ENCODE data around the gene FAM161A.
"Not testable (repeated sequence)": the region's sequence is repeated elsewhere in the genome, so short reads cannot be mapped to it uniquely, and the experiment has no call there.

FAM161A gene

DNA sequence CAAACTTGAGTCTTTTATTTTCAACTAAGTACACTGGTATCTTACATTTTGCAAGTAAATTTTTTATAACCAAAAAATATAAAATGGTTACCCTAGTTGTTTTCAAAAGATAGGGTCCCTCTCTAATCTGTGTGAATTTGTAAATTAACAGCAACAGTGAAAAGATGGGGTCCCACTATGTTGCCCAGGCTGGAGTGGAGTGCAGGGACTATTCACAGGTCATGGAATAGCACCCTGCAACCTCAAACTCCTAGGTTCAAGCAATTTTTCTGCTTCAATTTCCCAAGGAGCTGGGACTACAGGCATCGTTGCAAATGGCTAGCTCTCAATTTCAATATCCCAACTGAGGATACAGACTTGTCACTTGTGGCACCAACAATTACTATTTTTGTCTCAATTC lies 22.5 kb upstream of the FAM161A start:
- Histone ChIP-seq H3K27me3 (ENCODE audit: control insufficient read depth in 1 of 2, insufficient read depth in 2 of 2, low read length in 2 of 2) (no peaks in the 10 kb centered on the region), H3K9me3 (ENCODE audit: control insufficient read depth in 2 of 2, low read length in 2 of 2) (no peaks in the 10 kb centered on the region), H3K4me1 (ENCODE audit: control insufficient read depth, insufficient read depth, low read length) (no peaks in the 10 kb centered on the region), H3K27ac (ENCODE audit: low read length) (no peak overlapping the region), H3K9ac (ENCODE audit: low read length in 2 of 2) (no peak overlapping the region), H3K4me3 (ENCODE audit: low read length in 2 of 2) (no peak overlapping the region), H3K36me3 (ENCODE audit: control insufficient read depth in 2 of 2, insufficient read depth in 2 of 2, low read length in 2 of 2) (peaks cover 52 to 54% of the 10 kb centered on the region in 2 donors)

DNA sequence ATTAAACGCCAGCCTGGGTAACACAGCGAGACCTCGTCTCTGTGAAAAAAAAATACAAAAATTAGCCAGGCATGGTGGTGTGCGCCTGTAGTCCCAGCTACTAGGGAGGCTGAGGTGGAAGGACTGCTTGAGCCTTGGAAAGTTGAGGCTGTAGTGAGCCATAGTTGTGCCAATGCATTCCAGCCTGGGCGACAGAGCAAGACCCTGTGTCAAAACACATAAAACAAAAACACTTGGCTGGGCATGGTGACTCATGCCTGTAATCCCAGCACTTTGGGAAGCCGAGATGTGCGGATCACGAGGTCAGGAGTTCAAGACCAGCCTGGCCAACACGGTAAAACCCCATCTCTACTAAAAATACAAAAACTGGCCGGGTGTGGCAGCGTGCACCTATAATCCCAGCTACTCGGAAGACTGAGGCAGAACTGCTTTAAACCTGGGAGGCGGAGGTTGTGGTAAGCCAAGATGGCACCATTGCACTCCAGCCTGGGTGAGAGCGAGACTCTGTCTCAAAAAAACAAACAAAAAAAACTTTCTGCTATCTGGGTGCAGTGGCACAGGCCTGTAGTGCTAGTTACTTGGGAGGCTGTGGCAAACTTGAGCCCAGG lies 12.7 kb upstream of the FAM161A start:
- not testable (repeated sequence) for H3K4me1 ChIP-seq (ENCODE audit: control insufficient read depth, insufficient read depth, low read length); H3K9ac ChIP-seq (ENCODE audit: low read length in 2 of 2); H3K27me3 ChIP-seq (ENCODE audit: control insufficient read depth in 1 of 2, insufficient read depth in 2 of 2, low read length in 2 of 2); H3K27ac ChIP-seq (ENCODE audit: low read length); H3K9me3 ChIP-seq (ENCODE audit: control insufficient read depth in 2 of 2, low read length in 2 of 2); H3K4me3 ChIP-seq (ENCODE audit: low read length in 2 of 2)
- peaks cover 24 to 36% of the 10 kb centered on the region in 2 donors for H3K36me3 ChIP-seq (ENCODE audit: control insufficient read depth in 2 of 2, insufficient read depth in 2 of 2, low read length in 2 of 2)

DNA sequence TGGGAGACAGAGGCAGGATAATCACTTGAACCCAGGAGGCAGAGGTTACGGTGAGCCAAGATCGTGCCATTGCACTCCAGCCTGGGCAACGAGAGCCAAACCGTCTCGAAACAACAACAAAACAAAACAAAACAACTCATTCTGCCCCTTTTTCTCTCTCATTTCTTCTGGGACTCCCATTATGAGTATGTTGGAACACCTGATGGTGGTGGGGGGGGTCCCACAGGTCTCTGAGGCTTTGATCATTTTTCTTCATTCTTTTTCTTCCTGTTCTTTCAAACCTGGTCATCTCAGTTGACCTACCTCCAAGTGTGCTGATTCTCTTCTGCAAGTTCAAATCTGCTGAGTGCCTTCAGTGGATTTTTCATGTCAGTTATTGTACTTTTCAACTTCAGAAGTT lies 8.2 kb upstream of the FAM161A start:
- no peak overlapping the region for H3K4me3 ChIP-seq (ENCODE audit: low read length in 2 of 2)
- H3K9me3 ChIP-seq (ENCODE audit: control insufficient read depth in 2 of 2, low read length in 2 of 2): no peaks in the 10 kb centered on the region
- peaks cover 9 to 18% of the 10 kb centered on the region in 2 donors for H3K36me3 ChIP-seq (ENCODE audit: control insufficient read depth in 2 of 2, insufficient read depth in 2 of 2, low read length in 2 of 2)
- H3K27ac ChIP-seq (ENCODE audit: low read length): no peak overlapping the region
- H3K27me3 ChIP-seq (ENCODE audit: control insufficient read depth in 1 of 2, insufficient read depth in 2 of 2, low read length in 2 of 2): no peaks in the 10 kb centered on the region
- H3K4me1 ChIP-seq (ENCODE audit: control insufficient read depth, insufficient read depth, low read length): no peaks in the 10 kb centered on the region
- H3K9ac ChIP-seq (ENCODE audit: low read length in 2 of 2): no peak overlapping the region

DNA sequence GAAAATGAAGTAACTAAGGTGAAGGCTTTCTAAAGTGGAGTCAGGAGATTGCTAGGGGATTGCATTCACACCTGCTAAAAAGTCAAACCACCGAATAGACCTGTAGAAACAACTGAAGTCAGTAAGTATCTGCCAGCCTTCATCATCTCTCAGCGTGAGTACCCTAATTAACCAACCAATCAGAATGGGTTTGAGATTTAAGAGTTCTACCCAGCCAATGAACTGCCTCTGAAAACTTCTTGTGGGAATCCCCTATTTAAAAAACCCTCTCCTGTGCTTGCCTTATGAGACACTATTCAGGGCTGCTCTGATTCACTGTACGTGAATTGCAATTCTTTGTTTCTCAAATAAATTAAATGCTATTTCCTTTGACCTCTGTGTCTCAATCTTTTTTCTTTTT lies 3.4 kb upstream of the FAM161A start:
- Histone ChIP-seq H3K4me1 (ENCODE audit: control insufficient read depth, insufficient read depth, low read length) (peaks cover 15% of the 10 kb centered on the region), H3K4me3 (ENCODE audit: low read length in 2 of 2) (no peak overlapping the region), H3K27me3 (ENCODE audit: control insufficient read depth in 1 of 2, insufficient read depth in 2 of 2, low read length in 2 of 2) (no peaks in the 10 kb centered on the region), H3K27ac (ENCODE audit: low read length) (no peak overlapping the region), H3K9ac (ENCODE audit: low read length in 2 of 2) (no peak overlapping the region), H3K9me3 (ENCODE audit: control insufficient read depth in 2 of 2, low read length in 2 of 2) (no peaks in the 10 kb centered on the region), H3K36me3 (ENCODE audit: control insufficient read depth in 2 of 2, insufficient read depth in 2 of 2, low read length in 2 of 2) (no peaks in the 10 kb centered on the region)

DNA sequence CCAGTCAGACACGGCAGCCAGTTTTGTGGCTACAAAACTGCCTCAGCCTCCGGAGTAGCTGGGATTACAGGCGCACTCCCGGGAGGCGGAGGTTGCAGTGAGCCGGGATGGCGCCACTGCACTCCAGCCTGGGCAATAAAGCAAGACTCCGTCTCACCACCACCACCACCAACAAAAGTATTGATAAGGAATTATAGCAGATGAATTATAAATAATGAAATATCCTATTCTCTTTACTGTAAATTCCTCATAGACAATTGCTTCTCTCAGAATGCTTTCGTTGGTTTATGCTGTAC lies 1.4 kb upstream of the FAM161A start:
- H3K9me3 ChIP-seq (ENCODE audit: control insufficient read depth in 2 of 2, low read length in 2 of 2): no peaks in the 10 kb centered on the region
- peak overlapping the region; percentile 86 to 98 for H3K4me3 ChIP-seq (ENCODE audit: low read length in 2 of 2)
- H3K4me1 ChIP-seq (ENCODE audit: control insufficient read depth, insufficient read depth, low read length): peaks cover 15% of the 10 kb centered on the region
- H3K27ac ChIP-seq (ENCODE audit: low read length): no peak overlapping the region
- H3K36me3 ChIP-seq (ENCODE audit: control insufficient read depth in 2 of 2, insufficient read depth in 2 of 2, low read length in 2 of 2): no peaks in the 10 kb centered on the region
- no peaks in the 10 kb centered on the region for H3K27me3 ChIP-seq (ENCODE audit: control insufficient read depth in 1 of 2, insufficient read depth in 2 of 2, low read length in 2 of 2)
- peak overlapping the region; percentile 64 to 71 for H3K9ac ChIP-seq (ENCODE audit: low read length in 2 of 2)

DNA sequence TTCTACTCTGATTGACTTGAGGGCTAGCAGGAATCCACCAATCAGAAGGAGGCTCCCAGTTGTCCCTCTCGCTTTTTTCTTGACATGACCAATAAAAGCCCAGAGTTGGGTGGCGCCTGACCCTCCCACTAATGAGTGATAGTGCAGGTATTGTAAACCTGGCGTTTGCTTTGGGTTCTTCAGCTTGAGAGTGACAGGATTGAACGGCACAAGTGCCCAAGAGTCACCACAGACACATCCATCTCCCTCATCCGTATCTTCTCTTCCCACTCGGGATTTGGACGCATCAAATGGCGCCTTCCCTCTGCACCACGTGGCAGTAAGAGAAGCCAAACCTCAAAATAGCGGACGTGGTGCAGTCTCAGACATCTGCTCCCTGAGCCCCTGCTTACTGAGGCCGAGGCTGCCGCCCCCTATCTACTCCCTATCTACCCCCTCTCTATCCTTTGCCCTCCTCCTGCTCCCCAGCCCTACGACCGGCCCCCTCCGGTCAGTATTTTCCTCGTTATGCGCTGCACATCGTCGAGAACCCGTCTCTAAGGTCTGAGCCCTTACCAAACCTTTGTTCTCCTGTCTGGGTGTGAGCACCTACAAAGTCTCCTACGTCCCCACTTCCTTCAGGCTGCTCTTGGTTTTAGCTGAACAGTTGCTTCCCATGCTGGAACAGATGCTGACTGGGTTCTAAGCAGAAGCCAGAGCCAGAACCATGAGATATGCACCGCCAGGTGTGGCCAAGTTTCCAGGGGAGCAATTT lies 881 bp upstream of the FAM161A start:
- H3K27me3 ChIP-seq (ENCODE audit: control insufficient read depth in 1 of 2, insufficient read depth in 2 of 2, low read length in 2 of 2): no peaks in the 10 kb centered on the region
- peak overlapping the region; percentile 75 for H3K27ac ChIP-seq (ENCODE audit: low read length)
- H3K36me3 ChIP-seq (ENCODE audit: control insufficient read depth in 2 of 2, insufficient read depth in 2 of 2, low read length in 2 of 2): no peaks in the 10 kb centered on the region
- H3K4me1 ChIP-seq (ENCODE audit: control insufficient read depth, insufficient read depth, low read length): peaks cover 15% of the 10 kb centered on the region
- H3K9ac ChIP-seq (ENCODE audit: low read length in 2 of 2): peak overlapping the region; percentile 64 to 71
- H3K9me3 ChIP-seq (ENCODE audit: control insufficient read depth in 2 of 2, low read length in 2 of 2): no peaks in the 10 kb centered on the region
- H3K4me3 ChIP-seq (ENCODE audit: low read length in 2 of 2): peak overlapping the region; percentile 86 to 98

DNA sequence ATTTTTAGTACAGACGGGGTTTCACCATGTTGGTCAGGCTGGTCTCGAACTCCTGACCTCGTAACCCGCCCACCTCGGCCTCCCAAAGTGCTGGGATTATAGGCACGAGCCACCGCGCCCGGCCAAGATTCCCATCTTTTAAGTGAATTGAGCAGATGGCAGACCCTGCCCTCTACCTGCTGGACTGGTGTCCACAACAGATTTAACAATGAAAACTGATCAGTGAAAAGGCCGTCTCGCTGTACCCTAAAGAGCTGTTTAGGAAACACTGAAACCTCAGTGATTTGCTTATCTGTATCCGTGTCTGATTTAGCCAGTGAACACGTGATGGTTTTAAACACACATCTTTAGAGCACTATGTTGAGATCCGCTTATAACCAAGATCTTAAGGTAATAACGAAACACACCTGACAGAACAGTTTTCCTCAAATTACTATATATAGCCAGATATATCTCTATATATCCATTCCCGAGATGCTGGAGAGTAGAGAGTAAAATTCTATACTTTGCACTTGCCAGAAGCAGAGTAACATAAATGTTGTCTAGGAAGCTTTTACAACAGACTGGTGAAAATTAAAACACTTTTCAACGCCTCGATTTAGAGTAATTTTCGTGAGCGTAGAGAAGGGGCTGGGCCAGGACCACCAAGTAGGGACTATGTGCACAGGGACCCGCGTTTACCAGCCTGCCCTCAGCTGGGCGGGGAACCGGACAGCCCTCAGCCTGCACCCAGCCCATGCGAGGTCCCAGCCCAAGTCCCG lies 594 bp downstream of the FAM161A start:
- Histone ChIP-seq H3K36me3 (ENCODE audit: control insufficient read depth in 2 of 2, insufficient read depth in 2 of 2, low read length in 2 of 2) (no peaks in the 10 kb centered on the region), H3K4me3 (ENCODE audit: low read length in 2 of 2) (peak overlapping the region; percentile 86 to 98), H3K9me3 (ENCODE audit: control insufficient read depth in 2 of 2, low read length in 2 of 2) (no peaks in the 10 kb centered on the region), H3K4me1 (ENCODE audit: control insufficient read depth, insufficient read depth, low read length) (peaks cover 15% of the 10 kb centered on the region), H3K9ac (ENCODE audit: low read length in 2 of 2) (peak overlapping the region; percentile 64 to 80), H3K27me3 (ENCODE audit: control insufficient read depth in 1 of 2, insufficient read depth in 2 of 2, low read length in 2 of 2) (no peaks in the 10 kb centered on the region), H3K27ac (ENCODE audit: low read length) (peak overlapping the region; percentile 75)

DNA sequence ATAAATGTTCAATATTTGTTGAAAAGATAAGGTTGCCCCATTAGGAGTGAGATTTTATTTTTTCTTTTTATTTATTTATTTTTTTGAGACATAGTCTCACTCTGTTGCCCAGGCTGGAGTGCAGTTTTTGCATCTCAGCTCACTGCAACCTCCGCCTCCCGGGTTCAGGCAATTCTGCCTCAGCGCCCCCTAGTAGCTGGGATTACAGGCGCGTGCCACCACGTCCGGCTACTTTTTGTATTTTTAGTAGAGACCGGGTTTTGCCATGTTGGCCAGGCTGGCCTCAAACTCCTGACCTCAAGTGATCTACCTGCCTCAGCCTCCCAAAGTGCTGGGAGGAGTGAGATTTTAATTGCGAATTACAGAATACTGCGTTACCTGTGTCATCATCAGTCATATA lies 2.6 kb downstream of the FAM161A start:
- H3K4me1 ChIP-seq (ENCODE audit: control insufficient read depth, insufficient read depth, low read length): peaks cover 15% of the 10 kb centered on the region
- H3K9ac ChIP-seq (ENCODE audit: low read length in 2 of 2): not testable (repeated sequence)

DNA sequence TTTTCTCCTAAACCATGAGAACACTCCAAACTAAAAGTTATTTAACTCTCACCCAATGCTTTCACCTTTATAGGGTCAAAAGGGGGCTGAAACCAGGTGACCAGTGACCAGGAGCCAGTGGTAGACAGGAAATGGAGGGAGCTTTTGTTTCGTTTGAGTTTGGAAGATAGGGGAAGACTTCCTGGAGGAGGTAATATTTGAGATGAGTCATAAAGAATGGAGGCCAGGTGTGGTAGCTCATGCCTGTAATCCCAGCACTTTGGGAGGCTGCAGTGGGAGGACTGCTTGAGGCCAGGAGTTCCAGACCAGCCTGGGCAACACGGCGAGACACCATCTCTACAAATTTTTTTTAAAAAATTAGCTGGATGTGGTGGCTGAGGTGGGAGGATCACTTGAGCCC lies 8.5 kb downstream of the FAM161A start:
- Histone ChIP-seq H3K27ac (ENCODE audit: low read length) (no peak overlapping the region), H3K36me3 (ENCODE audit: control insufficient read depth in 2 of 2, insufficient read depth in 2 of 2, low read length in 2 of 2) (no peaks in the 10 kb centered on the region), H3K4me1 (ENCODE audit: control insufficient read depth, insufficient read depth, low read length) (no peaks in the 10 kb centered on the region), H3K9me3 (ENCODE audit: control insufficient read depth in 2 of 2, low read length in 2 of 2) (no peaks in the 10 kb centered on the region), H3K4me3 (ENCODE audit: low read length in 2 of 2) (no peak overlapping the region), H3K27me3 (ENCODE audit: control insufficient read depth in 1 of 2, insufficient read depth in 2 of 2, low read length in 2 of 2) (no peaks in the 10 kb centered on the region), H3K9ac (ENCODE audit: low read length in 2 of 2) (no peak overlapping the region)

More for the DNA sequence above, 2.6 kb downstream of the FAM161A start:
- not testable (repeated sequence) for H3K9me3 ChIP-seq (ENCODE audit: control insufficient read depth in 2 of 2, low read length in 2 of 2); H3K36me3 ChIP-seq (ENCODE audit: control insufficient read depth in 2 of 2, insufficient read depth in 2 of 2, low read length in 2 of 2); H3K4me3 ChIP-seq (ENCODE audit: low read length in 2 of 2); H3K27me3 ChIP-seq (ENCODE audit: control insufficient read depth in 1 of 2, insufficient read depth in 2 of 2, low read length in 2 of 2); H3K27ac ChIP-seq (ENCODE audit: low read length)

DNA sequence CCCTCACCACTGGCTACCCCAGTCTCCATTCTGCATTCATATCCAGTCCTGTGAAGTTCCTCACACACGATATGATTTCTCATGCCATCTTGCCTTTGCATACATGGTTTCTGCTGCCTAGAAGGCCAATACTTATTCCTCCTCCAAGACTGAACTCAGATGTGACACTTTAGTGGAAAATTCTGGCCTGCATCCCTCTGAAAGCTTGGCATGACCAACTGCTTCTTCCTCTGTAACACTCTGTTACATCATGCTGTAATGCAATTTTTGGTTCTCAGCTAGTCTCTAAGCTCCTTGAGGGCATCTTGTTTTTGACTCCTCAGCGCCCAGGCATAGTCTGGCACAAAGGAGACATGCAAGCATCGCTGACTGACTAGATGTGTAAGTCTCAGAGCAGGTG lies 12.6 kb downstream of the FAM161A start:
- Histone ChIP-seq H3K27me3 (ENCODE audit: control insufficient read depth in 1 of 2, insufficient read depth in 2 of 2, low read length in 2 of 2) (no peaks in the 10 kb centered on the region), H3K9ac (ENCODE audit: low read length in 2 of 2) (no peak overlapping the region), H3K4me1 (ENCODE audit: control insufficient read depth, insufficient read depth, low read length) (no peaks in the 10 kb centered on the region), H3K4me3 (ENCODE audit: low read length in 2 of 2) (no peak overlapping the region), H3K27ac (ENCODE audit: low read length) (no peak overlapping the region), H3K9me3 (ENCODE audit: control insufficient read depth in 2 of 2, low read length in 2 of 2) (no peaks in the 10 kb centered on the region), H3K36me3 (ENCODE audit: control insufficient read depth in 2 of 2, insufficient read depth in 2 of 2, low read length in 2 of 2) (no peaks in the 10 kb centered on the region)

DNA sequence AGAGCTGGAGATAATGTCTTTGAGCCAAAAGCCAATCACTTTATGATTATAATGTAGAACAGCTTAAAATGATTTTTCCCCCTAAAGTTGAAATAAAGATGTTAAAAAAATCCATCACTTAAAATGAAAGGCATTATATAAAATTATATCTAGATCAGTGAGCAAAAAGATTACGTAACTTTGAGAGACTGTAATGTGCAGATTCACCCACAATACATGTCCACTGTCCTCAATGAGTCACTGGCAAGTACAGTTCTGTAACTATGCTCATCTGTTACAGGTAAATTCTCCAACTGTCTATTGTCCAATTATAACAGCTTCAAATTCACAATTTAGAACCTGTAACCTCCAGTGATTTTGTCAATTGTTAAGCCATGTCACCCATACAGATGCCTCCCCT lies 19.0 kb downstream of the FAM161A start:
- Histone ChIP-seq H3K4me1 (ENCODE audit: control insufficient read depth, insufficient read depth, low read length) (no peaks in the 10 kb centered on the region), H3K27me3 (ENCODE audit: control insufficient read depth in 1 of 2, insufficient read depth in 2 of 2, low read length in 2 of 2) (no peaks in the 10 kb centered on the region), H3K36me3 (ENCODE audit: control insufficient read depth in 2 of 2, insufficient read depth in 2 of 2, low read length in 2 of 2) (no peaks in the 10 kb centered on the region), H3K9me3 (ENCODE audit: control insufficient read depth in 2 of 2, low read length in 2 of 2) (no peaks in the 10 kb centered on the region), H3K27ac (ENCODE audit: low read length) (no peak overlapping the region), H3K4me3 (ENCODE audit: low read length in 2 of 2) (no peak overlapping the region), H3K9ac (ENCODE audit: low read length in 2 of 2) (no peak overlapping the region)

Measured in stomach smooth muscle (tissue), 2 donors.